Body of pancreas (tissue), 4 donors: ENCODE data around the gene NR5A1. TPM values are rescaled to one million over a fixed set of nuclear protein-coding genes. Genes with fewer than 3 reads are reported as not detected.

Experiments used
- ATAC-seq: fragments of 150-250 bp; one replicate; pipeline ENCODE4 v1.9.1; 2016
- DNase-seq, 4 donors: peaks; one replicate each; pipeline ENCODE4 v3.0.0-alpha.2; 2019
- H3K27ac ChIP-seq, 4 donors: fragments of 200-600 bp; sonication (generic); 1 replicate in 3 of 4; 2 replicates in 1 of 4; pipeline versions ENCODE4 v1.5.1 to v1.6.1; 2016 to 2019; ENCODE audit warnings: mild to moderate bottlenecking in 1 of 4, mixed read lengths in 1 of 4, moderate library complexity in 1 of 4
- H3K27me3 ChIP-seq, 2 donors: fragments of 200-600 bp; sonication (generic); one replicate each; pipeline ENCODE4 v1.6.0; 2016; ENCODE audit warnings: mild to moderate bottlenecking in 1 of 2
- H3K36me3 ChIP-seq, 2 donors: fragments of 200-600 bp; sonication (generic); replicated peaks in 1 of 2; 2 replicates each; pipeline ENCODE4 v1.5.1; 2016; ENCODE audit warnings: low read depth in 2 of 2; ENCODE audit not compliant: insufficient read depth in 1 of 2
- H3K4me1 ChIP-seq: fragments of 200-600 bp; sonication (generic); one replicate; pipeline ENCODE4 v1.6.0; 2016
- H3K4me3 ChIP-seq, 2 donors: fragments of 200-600 bp; sonication (generic); 1 replicate in 1 of 2; 2 replicates in 1 of 2; pipeline ENCODE4 v1.5.1; 2016 to 2019
- H3K9me3 ChIP-seq, 3 donors: fragments of 200-600 bp; sonication (generic); 1 replicate in 2 of 3; 2 replicates in 1 of 3; pipeline ENCODE4 v1.5.1; 2016
- POLR2A ChIP-seq, 3 donors: fragments of 450-650 bp; IDR thresholded peaks; one replicate each; pipeline ENCODE4 v1.6.1; 2016; ENCODE audit warnings: antibody characterized with exemption in 3 of 3, mild to moderate bottlenecking in 2 of 3
- WGBS, 2 donors: methylation state at CpG; one replicate each; pipeline ENCODE4 v1.1.5; 2017; 5-methylcytosine and 5-hydroxymethylcytosine counted together
- intact Hi-C: fragments of 100-400 bp; cut with DNase I; formaldehyde crosslinking; loops from one replicate; pipeline ENCODE4 v1.15.1; 2023
- total RNA-seq, 2 donors: library from RNA; depleted of rRNA; stranded (reverse); fragments of >200 nt; gene quantifications; one replicate each; pipeline ENCODE4 v1.1.0, GENCODE V29; 2016
- TF ChIP-seq, protein P1 (sequence below), 7 experiments: fragments of 450-650 bp in 4 of 7; fragments of 200-600 bp in 3 of 7; sonication (generic) in 3 of 7; IDR thresholded peaks; one replicate each; pipeline ENCODE4 v1.5.1; 2016 to 2019; ENCODE audit warnings: antibody characterized with exemption in 7 of 7

The NR5A1 gene
- total RNA-seq, 2 donors from 2014 or later = not detected

DNA sequence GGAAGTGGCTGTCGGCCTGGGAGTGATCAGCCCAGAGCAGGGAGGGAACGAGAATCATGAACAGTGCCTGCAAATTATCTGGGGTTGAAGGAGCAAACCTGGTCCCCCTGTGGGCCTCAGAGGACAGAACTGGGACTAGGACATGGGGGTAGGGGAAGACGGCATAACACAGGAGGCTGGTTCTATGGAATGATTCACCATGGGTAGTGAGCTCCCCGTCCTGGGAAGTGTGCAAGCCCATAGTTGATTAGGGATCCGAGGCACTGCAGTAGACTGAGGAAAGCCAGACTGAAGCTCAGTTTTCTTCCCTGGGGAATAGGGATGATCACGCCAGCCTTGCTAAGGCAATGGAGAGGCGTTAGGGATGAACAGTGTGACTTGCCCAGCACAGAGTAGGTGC lies 51.4 kb downstream of the NR5A1 start:
- H3K4me1 ChIP-seq = peaks cover 9% of the 10 kb centered on the region
- WGBS, 2 donors = 60 to 80% methylated on average over 7 of the region's 7 CpGs

DNA sequence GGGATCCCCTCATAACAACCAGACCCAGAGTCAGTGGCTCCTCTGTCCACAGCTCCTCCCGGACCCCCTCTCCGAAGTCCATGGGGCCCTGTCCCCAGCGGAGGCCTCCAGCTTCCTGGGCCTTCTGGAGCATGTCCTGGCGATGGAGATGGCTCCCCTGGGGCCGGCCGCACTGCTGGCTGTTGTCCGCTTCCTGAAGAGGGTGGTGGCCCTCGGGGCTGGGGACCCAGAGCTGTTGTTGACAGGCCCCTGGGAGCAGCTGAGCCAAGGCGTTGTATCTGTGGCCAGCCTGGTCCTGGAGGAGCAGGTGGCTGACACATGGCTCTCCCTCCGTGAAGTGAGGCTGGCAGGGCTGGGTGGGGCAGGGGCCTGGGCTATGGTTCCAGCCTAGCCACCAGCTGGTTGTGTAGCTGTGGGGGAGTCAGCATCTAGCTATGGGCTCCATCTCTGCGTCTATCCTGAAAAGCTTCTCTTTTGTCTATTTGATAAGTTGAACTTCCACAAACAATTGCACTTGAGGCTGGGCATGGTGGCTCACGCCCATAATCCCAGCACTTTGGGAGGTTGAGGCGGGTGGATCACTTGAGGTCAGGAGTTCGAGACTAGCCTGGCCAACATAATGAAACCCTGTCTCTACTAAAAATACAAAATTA lies 52.3 kb downstream of the NR5A1 start:
- Histone ChIP-seq H3K4me1 (peaks cover 14% of the 10 kb centered on the region), H3K27ac (no peak overlapping the region), H3K4me3 (no peak overlapping the region), H3K9me3 (no peaks in the 10 kb centered on the region), H3K27me3 (peaks cover 0 to 6% of the 10 kb centered on the region in 2 donors), H3K36me3 (no peaks in the 10 kb centered on the region)
- intact Hi-C loops = no loop called here
- TF ChIP-seq, protein P1, sequence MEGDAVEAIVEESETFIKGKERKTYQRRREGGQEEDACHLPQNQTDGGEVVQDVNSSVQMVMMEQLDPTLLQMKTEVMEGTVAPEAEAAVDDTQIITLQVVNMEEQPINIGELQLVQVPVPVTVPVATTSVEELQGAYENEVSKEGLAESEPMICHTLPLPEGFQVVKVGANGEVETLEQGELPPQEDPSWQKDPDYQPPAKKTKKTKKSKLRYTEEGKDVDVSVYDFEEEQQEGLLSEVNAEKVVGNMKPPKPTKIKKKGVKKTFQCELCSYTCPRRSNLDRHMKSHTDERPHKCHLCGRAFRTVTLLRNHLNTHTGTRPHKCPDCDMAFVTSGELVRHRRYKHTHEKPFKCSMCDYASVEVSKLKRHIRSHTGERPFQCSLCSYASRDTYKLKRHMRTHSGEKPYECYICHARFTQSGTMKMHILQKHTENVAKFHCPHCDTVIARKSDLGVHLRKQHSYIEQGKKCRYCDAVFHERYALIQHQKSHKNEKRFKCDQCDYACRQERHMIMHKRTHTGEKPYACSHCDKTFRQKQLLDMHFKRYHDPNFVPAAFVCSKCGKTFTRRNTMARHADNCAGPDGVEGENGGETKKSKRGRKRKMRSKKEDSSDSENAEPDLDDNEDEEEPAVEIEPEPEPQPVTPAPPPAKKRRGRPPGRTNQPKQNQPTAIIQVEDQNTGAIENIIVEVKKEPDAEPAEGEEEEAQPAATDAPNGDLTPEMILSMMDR (IDR thresholded peaks at IDR 0.05) = no peak
- DNase-seq = no peak
- 78 to 92% methylated on average over 7 to 14 of the region's 14 CpGs for WGBS, 2 donors
- no peak for ATAC-seq

More for the DNA sequence above, 51.4 kb downstream of the NR5A1 start:
- ATAC-seq (no peak), DNase-seq (no peak)
- Histone ChIP-seq H3K27me3 (peaks cover 0 to 6% of the 10 kb centered on the region in 2 donors), H3K9me3 (no peaks in the 10 kb centered on the region), H3K36me3 (no peaks in the 10 kb centered on the region), H3K4me3 (no peak overlapping the region), H3K27ac (no peak overlapping the region)
- TF ChIP-seq, protein P1 (IDR thresholded peaks at IDR 0.05) = no peak
- no peak for TF ChIP-seq POLR2A (IDR thresholded peaks at IDR 0.05)
- intact Hi-C loops = no loop called here

DNA sequence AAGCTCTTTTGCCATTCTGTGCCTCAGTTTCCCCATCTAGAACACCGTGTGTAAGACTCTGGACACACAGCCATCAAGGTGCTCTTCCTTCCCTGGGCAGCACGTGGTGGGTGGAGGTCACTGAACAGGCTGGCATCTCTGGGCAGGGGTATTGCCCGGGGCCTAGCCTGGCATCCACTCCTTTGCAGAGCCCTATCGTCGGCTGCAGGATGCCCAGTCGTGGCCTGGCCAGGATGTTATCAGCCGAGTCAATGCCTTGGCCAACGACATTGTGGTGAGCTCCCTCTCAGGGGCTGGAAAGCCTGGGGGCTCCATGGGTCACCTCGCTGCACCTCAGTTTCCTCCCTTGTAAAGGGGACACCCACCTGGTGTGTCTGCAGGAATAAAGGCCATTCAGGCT lies 52.9 kb downstream of the NR5A1 start:
- Histone ChIP-seq H3K36me3 (no peaks in the 10 kb centered on the region), H3K27ac (no peak overlapping the region), H3K4me1 (peaks cover 14% of the 10 kb centered on the region), H3K4me3 (no peak overlapping the region), H3K9me3 (no peaks in the 10 kb centered on the region), H3K27me3 (peaks cover 0 to 6% of the 10 kb centered on the region in 2 donors)
- intact Hi-C loops = no loop called here
- TF ChIP-seq POLR2A (IDR thresholded peaks at IDR 0.05) = no peak
- TF ChIP-seq, protein P1 (IDR thresholded peaks at IDR 0.05) = no peak
- no peak for ATAC-seq
- WGBS, 2 donors = 78 to 80% methylated on average over 1 to 9 of the region's 9 CpGs
- no peak for DNase-seq

DNA sequence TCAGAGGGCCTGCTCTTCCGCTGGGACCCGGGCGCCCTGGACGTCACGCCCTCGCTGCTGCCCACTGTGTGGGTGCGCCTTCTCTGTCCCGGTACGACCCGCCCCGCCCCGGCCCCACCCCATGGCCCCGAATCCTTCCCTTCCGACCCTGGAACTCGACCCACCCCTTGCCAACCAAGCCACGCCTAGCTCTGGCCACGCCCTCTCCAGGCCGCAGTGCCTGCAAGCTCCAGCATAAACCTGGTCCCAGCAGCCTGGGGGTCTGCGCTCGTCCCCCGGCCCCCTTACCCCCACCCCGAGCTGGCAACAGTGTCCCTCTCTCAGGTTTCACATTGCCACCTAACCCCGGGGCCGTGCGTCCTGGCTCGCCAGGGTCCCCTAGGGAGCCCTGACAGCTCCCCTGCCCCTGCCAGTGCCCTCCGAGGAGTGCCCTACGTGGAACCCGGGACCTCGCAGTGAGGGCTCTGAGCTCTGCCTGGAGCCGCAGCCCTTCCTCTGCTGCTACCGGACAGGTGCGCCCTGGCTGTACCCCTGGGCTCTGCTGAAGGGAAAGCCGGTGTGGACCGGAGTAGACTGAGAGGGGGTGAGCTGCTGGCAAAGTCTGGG lies 53.5 kb downstream of the NR5A1 start:
- Histone ChIP-seq H3K9me3 (no peaks in the 10 kb centered on the region), H3K4me3 (no peak overlapping the region), H3K4me1 (peaks cover 14% of the 10 kb centered on the region), H3K27me3 (peaks cover 0 to 6% of the 10 kb centered on the region in 2 donors), H3K36me3 (no peaks in the 10 kb centered on the region), H3K27ac (no peak overlapping the region)
- intact Hi-C loops = no loop called here
- DNase-seq = no peak
- WGBS, 2 donors = 25 to 59% methylated on average over 10 to 29 of the region's 35 CpGs
- TF ChIP-seq, protein P1 (IDR thresholded peaks at IDR 0.05) = no peak
- no peak for TF ChIP-seq POLR2A (IDR thresholded peaks at IDR 0.05)
- no peak for ATAC-seq
